K562 (cell line): ENCODE results near the gene BTBD3. TPM values are rescaled to one million over a fixed set of nuclear protein-coding genes. Genes with fewer than 3 reads are reported as not detected.
A peak's percentile ranks its signal among the peaks of the same experiment; 100 is the strongest.

Experiments used
- ATAC-seq: fragments of 200-7000 bp; cut with Tn5 transposase; 3 replicates; pipeline ENCODE4 v1.9.1; 2020; ENCODE audit warnings: moderate library complexity
- Bru-seq: library from RNA; stranded (reverse); fragments of 400-500 nt; gene quantifications from one replicate; lab custom pipeline; 2021; lab: Mats Ljungman, UMichigan
- BruChase-seq, 2 experiments: library from RNA; stranded (reverse); fragments of 400-500 nt; gene quantifications; one replicate each; lab custom pipeline; 2021; lab: Mats Ljungman, UMichigan
- BruUV-seq: library from RNA; stranded (reverse); fragments of 400-500 nt; replicated peaks from 2 replicates; lab custom pipeline; 2021; lab: Mats Ljungman, UMichigan
- CTCF ChIA-PET: fragments of 300-600 bp; formaldehyde crosslinking; extraction: SDS; loops from one replicate; lab custom pipeline; 2021; ENCODE audit warnings: low intra/inter-chr PET ratio; lab: Yijun Ruan, JAX
- POLR2A ChIA-PET: fragments of 300-600, 350-650 bp; sonication (Branson Sonifier 250); formaldehyde crosslinking; extraction: SDS; loops from one replicate; lab custom pipeline; 2021; ENCODE audit warnings: antibody characterized with exemption, inconsistent platforms; lab: Yijun Ruan, JAX
- DNase-seq, 4 experiments: peaks; one replicate each; pipeline versions ENCODE4 v3.0.0 to v3.0.0-alpha.2; 2011 to 2018; ENCODE audit warnings: low spot score in 3 of 4, mixed read lengths in 3 of 4; ENCODE audit errors: extremely low read depth in 1 of 4
- FAIRE-seq: peaks from 2 replicates; lab custom pipeline; 2011; peaks lifted over from hg19 to GRCh38; lab: Jason Lieb, UNC
- H2AFZ ChIP-seq: 2 replicates; pipeline ENCODE4 v1.6.0; 2011; ENCODE audit warnings: low read depth, low read length, control low read depth, inconsistent platforms
- H3K27ac ChIP-seq: fragments of 200-600 bp; 3 replicates; pipeline ENCODE4 v1.8.0; 2011; ENCODE audit warnings: low read depth, mild to moderate bottlenecking, control low read depth, inconsistent platforms, low read length, moderate library complexity, mixed read lengths; ENCODE audit errors: extremely low read depth
- H3K27me3 ChIP-seq, 2 experiments: fragments of 300-600 bp in 1 of 2; 2 replicates in 1 of 2; 3 replicates in 1 of 2; pipeline versions ENCODE4 v1.6.0 to v1.8.0; 2011; ENCODE audit warnings: inconsistent platforms in 2 of 2, low read length in 2 of 2, mild to moderate bottlenecking in 1 of 2, mixed read lengths in 1 of 2, moderate library complexity in 1 of 2; ENCODE audit not compliant: control insufficient read depth in 2 of 2, insufficient read depth in 2 of 2
- H3K36me3 ChIP-seq: fragments of 300-600 bp; 3 replicates; pipeline ENCODE4 v1.8.0; 2011; ENCODE audit warnings: mild to moderate bottlenecking, low read length, inconsistent platforms; ENCODE audit not compliant: control insufficient read depth, insufficient read depth
- H3K4me1 ChIP-seq, 2 experiments: fragments of 200-600 bp in 1 of 2; replicated peaks in 1 of 2; 2 replicates in 1 of 2; 3 replicates in 1 of 2; pipeline versions ENCODE4 v1.5.1 to v1.8.0; 2011; ENCODE audit warnings: inconsistent platforms in 2 of 2, low read length in 2 of 2, mild to moderate bottlenecking in 1 of 2, mixed read lengths in 1 of 2, moderate library complexity in 1 of 2; ENCODE audit not compliant: control insufficient read depth in 2 of 2, insufficient read depth in 2 of 2
- H3K4me2 ChIP-seq: 2 replicates; pipeline ENCODE4 v1.6.1; 2011; ENCODE audit warnings: low read length, control low read depth, inconsistent platforms, mixed read lengths; ENCODE audit not compliant: insufficient read depth
- H3K4me3 ChIP-seq: fragments of 200-600 bp; sonication (generic), shearing (Covaris generic); 2 replicates; pipeline ENCODE4 v1.5.1; 2016; ENCODE audit warnings: control low read depth, inconsistent platforms
- H3K79me2 ChIP-seq: fragments of 200-600 bp; 3 replicates; pipeline ENCODE4 v1.8.0; 2011; ENCODE audit warnings: low read length, inconsistent platforms; ENCODE audit not compliant: control insufficient read depth, insufficient read depth
- H3K9ac ChIP-seq, 2 experiments: 2 replicates each; pipeline versions ENCODE4 v1.6.0 to v1.6.1; 2011; ENCODE audit warnings: low read depth in 2 of 2, low read length in 2 of 2, control low read depth in 1 of 2, inconsistent platforms in 1 of 2, mild to moderate bottlenecking in 1 of 2, mixed read lengths in 1 of 2; ENCODE audit not compliant: insufficient read depth in 1 of 2
- H3K9me1 ChIP-seq: one replicate; pipeline ENCODE4 v1.6.0; 2011; ENCODE audit warnings: inconsistent platforms, mild to moderate bottlenecking, low read length, moderate library complexity; ENCODE audit not compliant: control insufficient read depth, insufficient read depth
- H3K9me3 ChIP-seq: replicated peaks from 2 replicates; pipeline ENCODE4 v1.5.1; 2011; ENCODE audit warnings: low read depth, low read length, inconsistent platforms; ENCODE audit not compliant: control insufficient read depth, insufficient read depth
- H4K20me1 ChIP-seq: replicated peaks from 2 replicates; pipeline ENCODE4 v1.6.1; 2011; ENCODE audit warnings: low read length, inconsistent platforms, mixed read lengths; ENCODE audit not compliant: control insufficient read depth, insufficient read depth
- CLOCK ChIP-seq: fragments of 250-450 bp; sonication (Bioruptor Pico); IDR thresholded peaks from 2 replicates; pipeline ENCODE4 v1.4.0; 2020; ENCODE audit warnings: mild to moderate bottlenecking, moderate library complexity, borderline replicate concordance
- CREB5 ChIP-seq: fragments of 250-450 bp; sonication (Bioruptor Pico); IDR thresholded peaks from 2 replicates; pipeline ENCODE4 v1.5.0; 2020; ENCODE audit warnings: mild to moderate bottlenecking
- TCF15 ChIP-seq: fragments of 250-450 bp; sonication (Bioruptor Pico); IDR thresholded peaks from 2 replicates; pipeline ENCODE4 v1.8.0; 2022; ENCODE audit warnings: moderate library complexity, mild to moderate bottlenecking, inconsistent platforms
- YY1 ChIP-seq, 3 experiments: IDR thresholded peaks; 2 replicates each; pipeline ENCODE4 v1.6.1; 2011; ENCODE audit warnings: low read length in 2 of 3, mild to moderate bottlenecking in 2 of 3, moderate library complexity in 2 of 3, borderline replicate concordance in 1 of 3, control low read depth in 1 of 3, low read depth in 1 of 3; ENCODE audit not compliant: insufficient read depth in 3 of 3, insufficient replicate concordance in 2 of 3, control insufficient read depth in 1 of 3, insufficient read length in 1 of 3; ENCODE audit errors: extremely low read depth in 1 of 3
- ZFP36 ChIP-seq: fragments of 150-350 bp; IDR thresholded peaks from 2 replicates; pipeline ENCODE4 v1.6.1; 2018; ENCODE audit warnings: low read length, low read depth; ENCODE audit not compliant: partially characterized antibody
- ZKSCAN3 ChIP-seq: fragments of 250-450 bp; sonication (Bioruptor Pico); IDR thresholded peaks from 2 replicates; pipeline ENCODE4 v1.4.0; 2020
- ZNF778 ChIP-seq: fragments of 450-650 bp; formaldehyde crosslinking; IDR thresholded peaks from 2 replicates; pipeline ENCODE4 v1.4.0; 2020; ENCODE audit warnings: mild to moderate bottlenecking, moderate library complexity
- WGBS: fragments of 100-300 bp; shearing (Covaris generic); methylation state at CpG from one replicate; pipeline ENCODE4 v1.1.6; 2016; ENCODE audit warnings: low coverage, mixed read lengths; ENCODE audit not compliant: insufficient coverage; ENCODE audit errors: missing lambda C conversion rate; 5-methylcytosine and 5-hydroxymethylcytosine counted together
- in situ Hi-C: fragments of 300-500 bp; cut with MboI; formaldehyde crosslinking; loops from 4 replicates; pipeline ENCODE4 v1.15.0; 2018; ENCODE audit warnings: inconsistent platforms, mixed read lengths
- intact Hi-C: fragments of 100-400 bp; cut with micrococcal nuclease; formaldehyde crosslinking; loops from 2 replicates; pipeline ENCODE4 v1.14.2; 2022
- long read RNA-seq, 3 experiments: library from polyadenylated mRNA in 2 of 3; library from RNA in 1 of 3; unstranded in 2 of 3; stranded (forward) in 1 of 3; transcript quantifications; one replicate each; pipeline ENCODE4 v2.0.0, GENCODE V29; 2019 to 2022
- polyA minus RNA-seq, 3 experiments: library from RNA; depleted of rRNA, polyadenylated mRNA; stranded (reverse); fragments of >200 nt; gene quantifications; 2 replicates each; pipeline ENCODE4 v1.2.3, GENCODE V29; 2011
- polyA plus RNA-seq, 8 experiments: library from polyadenylated mRNA; depleted of rRNA in 4 of 8; stranded (reverse) in 5 of 8; unstranded in 3 of 8; fragments of >200 nt; fragmentation: Nextera tagmentation in 2 of 8; fragmentation: Illumina TruSeq in 1 of 8; extraction: Ambion mirVana in 2 of 8; extraction: Trizol in 1 of 8; gene quantifications; 2 replicates each; pipeline versions ENCODE4 v1.2.1 to v1.2.3, GENCODE V29; 2011 to 2014; ENCODE audit warnings: inconsistent platforms in 1 of 8, missing spikeins in 1 of 8
- total RNA-seq, 7 experiments: library from RNA; depleted of rRNA in 6 of 7; stranded (reverse); fragments of >200 nt in 6 of 7; fragmentation: Illumina TruSeq in 2 of 7; extraction: Trizol in 2 of 7; gene quantifications; 2 replicates each; pipeline versions ENCODE4 v1.2.1 to v1.2.3, GENCODE V29; 2011 to 2021; ENCODE audit warnings: low replicate concordance in 1 of 7

BTBD3 gene
- total RNA-seq (2011; cell fraction: chromatin; rRNA removed; ENCODE audit: low replicate concordance): 6.9 and 17.5 TPM in 2 replicates
- 3.2 and 4.9 TPM in 2 replicates for total RNA-seq (2011; cell fraction: nucleolus; rRNA removed)
- total RNA-seq (2011; cell fraction: nucleoplasm; rRNA removed): 6.4 and 10.2 TPM in 2 replicates
- total RNA-seq (2014; rRNA removed) (4.8 and 7.0 TPM in 2 replicates), total RNA-seq (2014; rRNA removed; fragmentation: Illumina TruSeq; extraction: Trizol) (7.7 and 8.1 TPM in 2 replicates), total RNA-seq (2015; rRNA removed; fragmentation: Illumina TruSeq; extraction: Trizol) (6.8 and 8.2 TPM in 2 replicates), total RNA-seq (2021) (7.4 and 9.5 TPM in 2 replicates), polyA plus RNA-seq (2011; rRNA removed) (1.3 and 11.4 TPM in 2 replicates), polyA plus RNA-seq (2014; fragmentation: Illumina TruSeq; extraction: Trizol) (6.0 and 6.4 TPM in 2 replicates), polyA plus RNA-seq (2014; fragmentation: Nextera tagmentation; extraction: Ambion mirVana) (1 to 10 TPM; 1.8 to 2.5 TPM), polyA plus RNA-seq (2014; rRNA removed) (4.7 and 5.4 TPM in 2 replicates), polyA minus RNA-seq (2011; rRNA and poly(A)+ RNA removed) (1.7 and 23.1 TPM in 2 replicates), Bru-seq, nascent RNA (percentile 59 among the genes with signal in this experiment), BruChase-seq, experiment 1, labeled RNA remaining after a 2-hour chase (percentile 68 among the genes with signal in this experiment), BruChase-seq, experiment 2, labeled RNA remaining after a 6-hour chase (percentile 72 among the genes with signal in this experiment)
- polyA plus RNA-seq (2011; cell fraction: cytosol; rRNA removed): 1.5 and 6.4 TPM in 2 replicates
- 1.5 and 11.1 TPM in 2 replicates for polyA plus RNA-seq (2011; cell fraction: nucleus; rRNA removed)
- 5.8 and 6.6 TPM in 2 replicates for polyA plus RNA-seq (2012)
- polyA minus RNA-seq (2011; cell fraction: cytosol; rRNA and poly(A)+ RNA removed): 5.4 and 9.4 TPM in 2 replicates
- polyA minus RNA-seq (2011; cell fraction: nucleus; rRNA and poly(A)+ RNA removed): 1.9 and 8.1 TPM in 2 replicates
- long read RNA-seq, experiment 1, full-length matches to known transcripts: 1 of 7 reads
- long read RNA-seq, experiment 1, partial matches to known transcripts: 0 of 7 reads
- long read RNA-seq, experiment 1, other reads (novel, unspliced or antisense): 6 of 7 reads
- long read RNA-seq, experiment 2, full-length matches to known transcripts: 1 of 5 reads
- long read RNA-seq, experiment 2, partial matches to known transcripts: 0 of 5 reads
- long read RNA-seq, experiment 2, other reads (novel, unspliced or antisense): 4 of 5 reads
- long read RNA-seq, experiment 3, partial matches to known transcripts: 0 of 1 reads
- long read RNA-seq, experiment 3, other reads (novel, unspliced or antisense): 1 of 1 reads

GRCh38 chr20:11917663-11918062 is at the start of gene BTBD3:
Gene BTBD3 (plus strand): TSS chr20:11917893. CDS start chr20:11918276, 383 bp downstream.
- in situ Hi-C loops (no loop called here), intact Hi-C loops (no loop called here)
- no peak within 1 kb of the TSS for H3K4me2 ChIP-seq
- H3K9ac ChIP-seq: no peak within 1 kb of the TSS
- no peaks in the 10 kb centered on the region for H4K20me1 ChIP-seq
- TF ChIP-seq ZKSCAN3 (CRISPR knock-in tag) (no peak), CLOCK (CRISPR knock-in tag) (no peak), CREB5 (CRISPR knock-in tag) (no peak), YY1 (IDR thresholded peaks at IDR 0.05; ENCODE audit: borderline replicate concordance in 1 of 3, control insufficient read depth in 1 of 3, extremely low read depth in 1 of 3, insufficient read depth in 3 of 3, insufficient read length in 1 of 3, insufficient replicate concordance in 2 of 3, low read depth in 1 of 3, low read length in 2 of 3) (no peak), ZNF778 (no peak), TCF15 (CRISPR knock-in tag) (no peak), ZFP36 (no peak)
- no peaks in the 10 kb centered on the region for H3K36me3 ChIP-seq
- no peaks in the 10 kb centered on the region for H3K9me1 ChIP-seq
- H3K27me3 ChIP-seq: no peaks in the 10 kb centered on the region
- H3K79me2 ChIP-seq: no peaks in the 10 kb centered on the region
- POLR2A ChIA-PET: no interaction called here
- BruUV-seq: no TSS peak
- DNase-seq (peak in 1 of 4 experiments; percentile 1), ATAC-seq (no peak), FAIRE-seq (no peak)
- H3K27ac ChIP-seq: no peak within 1 kb of the TSS
- H3K4me3 ChIP-seq: no peak within 1 kb of the TSS
- H3K9me3 ChIP-seq: no peaks in the 10 kb centered on the region
- H2AFZ ChIP-seq: no peak within 1 kb of the TSS
- WGBS: 8% methylated on average over 3 of the region's 4 CpGs
- CTCF ChIA-PET: no interaction called here
- no peaks in the 10 kb centered on the region; a peak in 1 of 5 replicates for H3K4me1 ChIP-seq
